Testis (tissue), 3 donors: ENCODE data around the gene STK17B. TPM values are rescaled to one million over a fixed set of nuclear protein-coding genes. Genes with fewer than 3 reads are reported as not detected.

Experiments used
- DNase-seq: peaks from one replicate; pipeline ENCODE4 v3.0.0-alpha.2; 2019
- H3K27ac ChIP-seq, 2 donors: fragments of 200-600 bp; sonication (generic); one replicate each; pipeline ENCODE4 v1.5.1; 2019
- H3K27me3 ChIP-seq: fragments of 200-600 bp; sonication (generic); one replicate; pipeline ENCODE4 v1.5.1; 2019
- H3K36me3 ChIP-seq: fragments of 200-600 bp; sonication (generic); one replicate; pipeline ENCODE4 v1.5.1; 2017; ENCODE audit warnings: low read depth; ENCODE audit errors: missing control alignments
- H3K4me1 ChIP-seq: fragments of 200-600 bp; sonication (generic); one replicate; pipeline ENCODE4 v1.5.1; 2019
- H3K4me3 ChIP-seq, 2 donors: fragments of 200-600 bp; sonication (generic); one replicate each; pipeline ENCODE4 v1.5.1; 2017 to 2019
- H3K9me3 ChIP-seq: fragments of 200-600 bp; sonication (generic); one replicate; pipeline ENCODE4 v1.5.1; 2017
- CTCF ChIP-seq, 3 experiments: fragments of 450-650 bp in 2 of 3; fragments of 200-600 bp in 1 of 3; sonication (generic) in 1 of 3; IDR thresholded peaks; one replicate each; pipeline ENCODE4 v1.5.1; 2016 to 2019; ENCODE audit warnings: antibody characterized with exemption in 3 of 3, mild to moderate bottlenecking in 2 of 3, moderate library complexity in 1 of 3
- POLR2A ChIP-seq: fragments of 450-650 bp; IDR thresholded peaks from one replicate; pipeline ENCODE4 v1.6.1; 2017; ENCODE audit warnings: antibody characterized with exemption, mild to moderate bottlenecking, moderate library complexity
- WGBS, 2 donors: methylation state at CpG; one replicate each; pipeline ENCODE4 v1.1.5; 2018; 5-methylcytosine and 5-hydroxymethylcytosine counted together
- intact Hi-C: fragments of 100-400 bp; cut with DNase I; formaldehyde crosslinking; loops from one replicate; pipeline ENCODE4 v1.15.1; 2023; ENCODE audit warnings: low total_unique reads
- polyA plus RNA-seq: library from polyadenylated mRNA; stranded (reverse); fragments of 350-450 nt; fragmentation: Illumina TruSeq; extraction: RNeasy Lipid Tissue Mini Kit (QIAGEN cat#74804); gene quantifications from one replicate; pipeline ENCODE4 v1.2.3, GENCODE V29; 2014; ENCODE audit warnings: low read depth, low replicate concordance; ENCODE audit not compliant: insufficient read depth
- total RNA-seq, 2 donors: library from RNA; depleted of rRNA; stranded (reverse); fragments of >200 nt; gene quantifications; one replicate each; pipeline ENCODE4 v1.2.3, GENCODE V29; 2016

The STK17B gene
- total and polyA plus RNA-seq, 3 donors from 2014 or later: 10.4 to 18.1 (median 10.6) TPM

GRCh38 chr2:196086517-196087368 is 84.6 kb downstream of the STK17B start:
- no peak for DNase-seq
- Histone ChIP-seq H3K27ac (no peak overlapping the region), H3K9me3 (no peaks in the 10 kb centered on the region), H3K4me1 (no peaks in the 10 kb centered on the region), H3K36me3 (no peaks in the 10 kb centered on the region), H3K27me3 (no peaks in the 10 kb centered on the region), H3K4me3 (no peak overlapping the region)
- no peak for TF ChIP-seq CTCF (IDR thresholded peaks at IDR 0.05)
- TF ChIP-seq POLR2A: no peak
- intact Hi-C loops: no loop called here
- 83 to 87% methylated on average over 7 of the region's 7 CpGs for WGBS, 2 donors

GRCh38 chr2:196083601-196084000 is 87.8 kb downstream of the STK17B start:
- TF ChIP-seq POLR2A (no peak), CTCF (IDR thresholded peaks at IDR 0.05) (no peak)
- no peaks in the 10 kb centered on the region for H3K9me3 ChIP-seq
- H3K27me3 ChIP-seq: no peaks in the 10 kb centered on the region
- no peaks in the 10 kb centered on the region for H3K36me3 ChIP-seq
- WGBS, 2 donors: 75 to 81% methylated on average over 5 of the region's 5 CpGs
- DNase-seq: no peak
- no peak overlapping the region for H3K4me3 ChIP-seq
- no peak overlapping the region for H3K27ac ChIP-seq
- intact Hi-C loops: no loop called here
- no peaks in the 10 kb centered on the region for H3K4me1 ChIP-seq

Other genes with a start within 250 kb of the STK17B start
- 10 to 100 TPM; 14.9 to 27.1 TPM for gene DNAH7, start 102.7 kb downstream of the STK17B start, total RNA-seq
- gene DNAH7, start 102.7 kb downstream of the STK17B start, polyA plus RNA-seq: 25.8 TPM